T-helper 22 cell (primary cell): ENCODE results near the gene UGP2.
"Not testable (repeated sequence)": the region's sequence is repeated elsewhere in the genome, so short reads cannot be mapped to it uniquely, and the experiment has no call there.

ENCODE experiments used
- DNase-seq: peaks from one replicate; pipeline ENCODE4 v3.0.0-alpha.2; 2020; ENCODE audit warnings: low read depth

Gene UGP2

DNA sequence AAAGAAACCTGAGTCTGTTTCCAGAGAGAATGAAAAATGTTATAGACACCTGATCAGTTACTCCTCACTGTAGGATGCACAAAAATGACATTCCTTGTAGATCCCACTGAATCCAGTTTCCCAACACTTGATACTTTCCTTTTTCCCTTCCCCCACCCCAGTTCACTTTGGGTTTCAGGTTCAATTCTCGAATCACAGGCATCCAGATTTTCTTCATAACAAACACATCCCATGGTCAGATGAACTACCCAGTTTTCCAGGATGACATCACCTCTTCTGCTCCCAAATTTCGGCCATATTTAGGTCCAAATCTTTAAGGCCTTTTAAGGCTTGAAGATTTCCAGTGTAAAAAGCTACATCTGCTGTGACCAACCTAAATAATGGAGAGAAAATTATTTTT lies 51.5 kb downstream of the UGP2 start:
- DNase-seq: no peak

DNA sequence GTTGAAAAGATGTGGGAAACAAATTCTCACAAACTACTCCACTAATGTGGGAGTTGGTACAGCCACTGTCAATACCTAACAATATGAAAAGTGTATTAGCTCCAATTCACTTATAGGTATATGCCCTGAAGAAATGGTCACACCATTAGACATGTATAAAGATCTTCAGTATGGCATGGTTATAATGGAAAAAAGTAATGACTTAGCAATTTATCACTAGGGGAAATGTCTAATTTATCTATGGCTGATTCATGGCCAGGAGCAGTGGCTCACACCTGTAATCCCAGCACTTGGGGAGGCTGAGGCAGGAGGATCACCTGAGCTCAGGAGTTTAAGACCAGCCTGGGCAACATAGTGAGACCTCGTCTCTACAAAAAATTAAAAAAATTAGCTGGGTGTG lies 52.5 kb downstream of the UGP2 start:
- no peak for DNase-seq

DNA sequence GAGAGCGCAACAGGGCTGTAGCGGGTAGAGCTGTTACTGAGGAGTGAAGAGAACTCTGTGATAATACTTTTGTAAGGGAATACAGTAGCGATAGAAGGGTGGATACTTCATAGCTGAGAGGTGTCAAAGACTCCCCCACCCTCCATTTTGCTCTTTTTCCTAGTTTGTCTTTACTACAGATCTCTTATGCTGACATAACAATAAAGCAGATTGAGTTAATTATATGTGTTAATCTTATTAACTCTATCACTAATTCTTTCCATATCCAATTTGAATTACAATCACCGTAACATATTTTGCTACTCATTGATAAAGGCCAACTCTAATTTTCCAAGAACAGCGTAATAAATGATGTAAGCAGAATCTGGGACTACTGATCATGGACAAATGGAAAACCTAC lies 57.1 kb downstream of the UGP2 start:
- DNase-seq: no peak

DNA sequence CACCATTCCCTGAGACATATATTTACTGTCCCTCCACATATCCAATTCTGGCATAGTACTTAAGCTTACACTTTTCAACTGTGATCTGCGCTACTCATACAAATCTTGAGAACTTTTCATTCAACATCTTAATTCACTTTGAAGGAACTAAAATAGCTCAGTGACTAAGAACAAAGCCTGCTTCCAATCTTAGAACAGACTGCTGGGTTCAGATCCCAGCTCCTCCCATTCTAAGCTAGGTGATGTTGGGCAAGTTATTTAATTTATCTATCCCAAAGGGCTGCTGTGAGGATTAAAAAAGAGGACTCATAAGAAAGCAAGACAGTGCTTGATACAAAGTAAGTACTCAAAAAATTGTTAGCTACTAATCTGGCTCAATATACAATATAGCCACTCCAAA lies 57.9 kb downstream of the UGP2 start:
- DNase-seq: no peak

DNA sequence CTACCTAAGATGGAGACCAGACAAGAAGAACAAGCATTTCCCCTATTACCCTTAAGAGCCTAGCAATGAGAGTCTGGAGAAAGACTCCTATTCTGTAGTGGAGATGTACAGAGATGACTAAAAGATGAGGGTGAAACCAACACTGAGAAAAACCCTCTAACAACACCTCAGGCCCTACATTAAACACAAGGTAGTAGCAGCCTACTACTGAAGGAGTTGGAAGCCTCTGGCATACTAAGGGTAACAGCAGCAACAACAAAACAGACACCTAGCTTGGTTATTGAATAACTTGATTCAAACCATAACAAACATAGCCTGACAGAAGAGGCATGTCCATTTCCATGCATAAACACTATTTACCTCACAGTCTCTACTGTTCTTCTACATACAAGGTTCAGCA lies 60.5 kb downstream of the UGP2 start:
- no peak for DNase-seq

DNA sequence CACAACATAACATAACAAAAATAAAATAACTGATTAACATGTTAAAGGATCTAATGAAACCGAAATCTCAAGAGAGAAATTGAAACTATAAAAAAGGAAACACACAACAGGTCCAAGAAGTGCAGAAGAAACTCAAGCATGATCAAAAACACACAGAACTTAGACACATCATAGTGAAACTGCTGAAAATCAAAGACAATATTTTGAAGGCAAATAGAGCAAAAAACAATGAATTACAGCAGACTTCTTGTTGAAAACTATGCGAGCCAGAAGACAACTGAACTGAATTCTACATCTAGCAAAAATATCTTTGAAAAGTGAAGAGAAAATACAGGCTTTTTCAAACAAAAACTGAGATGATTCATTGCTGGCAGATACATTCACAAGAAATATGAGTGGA lies 61.3 kb downstream of the UGP2 start:
- DNase-seq: no peak

DNA sequence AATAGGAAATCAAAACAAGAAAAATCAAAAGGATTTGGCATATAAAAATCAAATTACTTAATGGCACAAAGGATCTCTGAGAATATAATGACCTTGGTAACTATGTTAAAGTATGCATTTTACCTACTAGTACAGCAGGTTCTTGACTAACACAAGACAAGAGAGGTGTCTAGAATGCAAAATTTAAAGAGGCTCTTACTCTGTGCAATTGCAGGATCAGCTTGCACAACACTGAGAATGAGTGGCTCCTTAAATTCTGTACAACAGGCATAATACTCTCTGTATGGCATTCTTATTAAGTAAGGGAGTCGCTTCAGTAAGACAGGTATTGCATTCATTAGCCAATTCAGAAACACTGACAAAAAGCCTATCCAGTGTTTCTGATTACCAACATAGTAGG lies 72.6 kb downstream of the UGP2 start:
- DNase-seq: no peak

DNA sequence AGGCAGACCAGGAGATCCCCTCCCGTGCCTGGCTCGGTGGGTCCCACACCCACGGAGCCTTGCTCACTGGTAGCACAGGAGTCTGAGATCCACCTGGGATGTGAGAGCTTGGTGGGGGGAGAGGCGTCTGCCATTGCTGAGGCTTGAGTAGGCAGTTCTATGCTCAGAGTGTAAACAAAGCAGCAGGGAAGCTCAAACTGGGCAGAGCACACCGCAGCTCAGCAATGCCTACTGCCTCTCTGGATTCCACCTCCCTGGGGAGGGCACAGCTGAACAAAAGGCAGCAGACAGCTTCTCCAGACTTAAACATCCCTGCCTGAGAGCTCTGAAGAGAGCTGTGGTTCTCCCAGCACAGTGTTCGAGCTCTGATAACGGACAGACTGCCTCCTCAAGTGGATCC lies 85.1 kb downstream of the UGP2 start:
- no peak for DNase-seq

DNA sequence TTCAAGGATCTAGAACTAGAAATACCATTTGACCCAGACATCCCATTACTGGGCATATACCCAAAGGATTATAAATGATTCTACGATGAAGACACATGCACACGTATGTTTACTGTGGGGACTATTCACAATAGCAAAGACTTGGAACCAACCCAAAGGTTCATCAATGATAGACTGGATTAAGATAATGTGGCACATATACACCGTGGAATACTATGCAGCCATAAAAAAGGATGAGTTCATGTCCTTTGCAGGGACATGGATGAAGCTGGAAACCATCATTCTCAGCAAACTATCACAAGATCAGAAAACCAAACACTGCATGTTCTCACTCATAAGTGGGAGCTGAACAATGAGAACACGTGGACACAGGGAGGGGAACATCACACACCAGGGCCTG lies 90.4 kb downstream of the UGP2 start:
- not testable (repeated sequence) for DNase-seq
